DND-41 (cell line): ENCODE measurements around the gene PSMD12.
A peak's percentile ranks its signal among the peaks of the same experiment; 100 is the strongest.

Experiments
- ATAC-seq: fragments of 200-7000 bp; cut with Tn5 transposase; 3 replicates; pipeline ENCODE4 v1.9.1; 2021; ENCODE audit warnings: low read depth; ENCODE audit not compliant: insufficient read depth
- DNase-seq: peaks from one replicate; pipeline ENCODE4 v3.0.0-alpha.2; 2020
- H2AFZ ChIP-seq: 2 replicates; pipeline ENCODE4 v1.6.0; 2012; ENCODE audit warnings: low read depth, low read length
- H3K27ac ChIP-seq: 2 replicates; pipeline ENCODE4 v1.5.1; 2012; ENCODE audit warnings: low read length, inconsistent platforms
- H3K27me3 ChIP-seq: fragments of 200-600 bp; sonication (generic); 2 replicates; pipeline ENCODE4 v1.6.0; 2012; ENCODE audit warnings: low read length, mild to moderate bottlenecking, inconsistent platforms; ENCODE audit not compliant: insufficient read depth, poor library complexity
- H3K36me3 ChIP-seq: 2 replicates; pipeline ENCODE4 v1.5.1; 2012; ENCODE audit warnings: low read length, inconsistent platforms; ENCODE audit not compliant: insufficient read depth
- H3K4me1 ChIP-seq: 2 replicates; pipeline ENCODE4 v1.5.1; 2012; ENCODE audit warnings: mild to moderate bottlenecking, low read length; ENCODE audit not compliant: insufficient read depth
- H3K4me2 ChIP-seq: 2 replicates; pipeline ENCODE4 v1.6.0; 2012; ENCODE audit warnings: mild to moderate bottlenecking, moderate library complexity, low read length, inconsistent platforms; ENCODE audit not compliant: insufficient read depth
- H3K4me3 ChIP-seq, 2 experiments: fragments of 200-600 bp in 1 of 2; shearing (Covaris generic) in 1 of 2; 2 replicates each; pipeline ENCODE4 v1.5.1; 2012 to 2016; ENCODE audit warnings: inconsistent platforms in 2 of 2, low read length in 2 of 2, mild to moderate bottlenecking in 2 of 2, low read depth in 1 of 2, moderate library complexity in 1 of 2
- H3K79me2 ChIP-seq: 2 replicates; pipeline ENCODE4 v1.6.0; 2012; ENCODE audit warnings: low read length, inconsistent platforms; ENCODE audit not compliant: insufficient read depth
- H3K9ac ChIP-seq: 2 replicates; pipeline ENCODE4 v1.6.0; 2012; ENCODE audit warnings: low read depth, mild to moderate bottlenecking, inconsistent platforms, low read length, moderate library complexity
- H3K9me3 ChIP-seq: 2 replicates; pipeline ENCODE4 v1.5.1; 2012; ENCODE audit warnings: low read length, moderate library complexity, mild to moderate bottlenecking, inconsistent platforms; ENCODE audit not compliant: insufficient read depth, severe bottlenecking
- H4K20me1 ChIP-seq: 2 replicates; pipeline ENCODE4 v1.6.0; 2012; ENCODE audit warnings: low read length; ENCODE audit not compliant: insufficient read depth
- CTCF ChIP-seq: IDR thresholded peaks from 2 replicates; pipeline ENCODE4 v1.5.1; 2012; ENCODE audit warnings: borderline replicate concordance, low read length, moderate library complexity, mild to moderate bottlenecking; ENCODE audit not compliant: poor library complexity, severe bottlenecking; ENCODE audit errors: extremely low read depth
- EZH2 ChIP-seq: IDR thresholded peaks from 3 replicates; pipeline ENCODE4 v1.6.1; 2012; ENCODE audit warnings: borderline replicate concordance, low read depth, mild to moderate bottlenecking, moderate library complexity, low read length, inconsistent platforms; ENCODE audit not compliant: severe bottlenecking

Gene PSMD12

GRCh38 chr17:67369676-67370075 is 3.3 kb upstream of the PSMD12 start:
- no peak overlapping the region for H3K4me2 ChIP-seq
- no peak overlapping the region for H3K9ac ChIP-seq
- no peak for TF ChIP-seq EZH2
- no peak for TF ChIP-seq CTCF
- H3K79me2 ChIP-seq = peaks cover 23% of the 10 kb centered on the region
- no peaks in the 10 kb centered on the region for H3K9me3 ChIP-seq
- peaks cover 21% of the 10 kb centered on the region for H3K4me1 ChIP-seq
- DNase-seq (no peak), ATAC-seq (no peak)
- no peak overlapping the region for H2AFZ ChIP-seq
- peaks cover 7% of the 10 kb centered on the region for H3K36me3 ChIP-seq
- peaks cover 10% of the 10 kb centered on the region; the same call in 1 of the 2 replicates for H4K20me1 ChIP-seq
- H3K4me3 ChIP-seq = no peak overlapping the region
- no peaks in the 10 kb centered on the region for H3K27me3 ChIP-seq
- no peak overlapping the region for H3K27ac ChIP-seq

GRCh38 chr17:67365738-67366192 is 612 bp downstream of the PSMD12 start:
- TF ChIP-seq CTCF (no peak), EZH2 (no peak)
- peaks cover 32% of the 10 kb centered on the region for H3K4me1 ChIP-seq
- peak overlapping the region; percentile 95 for H3K27ac ChIP-seq
- peak overlapping the region; percentile 84 for H3K4me2 ChIP-seq
- peaks cover 39% of the 10 kb centered on the region for H3K36me3 ChIP-seq
- no peaks in the 10 kb centered on the region for H3K9me3 ChIP-seq
- peak overlapping the region; percentile 97 for H2AFZ ChIP-seq
- H4K20me1 ChIP-seq = peaks cover 41% of the 10 kb centered on the region; the same call in 1 of the 2 replicates
- H3K4me3 ChIP-seq = peak overlapping the region; percentile 82 to 87
- no peaks in the 10 kb centered on the region for H3K27me3 ChIP-seq
- H3K79me2 ChIP-seq = peaks cover 62% of the 10 kb centered on the region
- ATAC-seq (no peak), DNase-seq (no peak)
- H3K9ac ChIP-seq = peak overlapping the region; percentile 87

GRCh38 chr17:67364847-67365737 is 1.3 kb downstream of the PSMD12 start:
- peak overlapping the region; percentile 87 for H3K9ac ChIP-seq
- TF ChIP-seq CTCF = no peak
- TF ChIP-seq EZH2 = no peak
- H3K4me1 ChIP-seq = peaks cover 35% of the 10 kb centered on the region
- H3K4me3 ChIP-seq = peak overlapping the region; percentile 82 to 87
- H2AFZ ChIP-seq = no peak overlapping the region
- peak; percentile 25 for DNase-seq
- peak overlapping the region; percentile 84 for H3K4me2 ChIP-seq
- H3K27me3 ChIP-seq = no peaks in the 10 kb centered on the region
- H3K9me3 ChIP-seq = no peaks in the 10 kb centered on the region
- peaks cover 48% of the 10 kb centered on the region; the same call in 1 of the 2 replicates for H4K20me1 ChIP-seq
- H3K27ac ChIP-seq = peak overlapping the region; percentile 95
- no peak for ATAC-seq
- peaks cover 46% of the 10 kb centered on the region for H3K36me3 ChIP-seq
- H3K79me2 ChIP-seq = peaks cover 69% of the 10 kb centered on the region
